IMR-90 (cell line): Measurements from ENCODE around the gene OR5D13. TPM values are rescaled to one million over a fixed set of nuclear protein-coding genes. Genes with fewer than 3 reads are reported as not detected.

Source experiments
- ATAC-seq: fragments of 200-7000 bp; cut with Tn5 transposase; 2 replicates; pipeline ENCODE4 v1.9.1; 2020; ENCODE audit warnings: low read depth, mild to moderate bottlenecking, moderate library complexity
- BruUV-seq: library from RNA; stranded (reverse); fragments of 400-500 nt; replicated peaks from 2 replicates; lab custom pipeline; 2021; lab: Mats Ljungman, UMichigan
- CTCF ChIA-PET: fragments of 300-600 bp; formaldehyde crosslinking; extraction: SDS; loops from one replicate; lab custom pipeline; 2021; ENCODE audit warnings: antibody characterized with exemption; lab: Yijun Ruan, JAX
- POLR2A ChIA-PET: fragments of 300-600 bp; sonication (Branson Sonifier 250); formaldehyde crosslinking; loops from one replicate; lab custom pipeline; 2022; ENCODE audit warnings: antibody characterized with exemption; ENCODE audit not compliant: unreplicated experiment; lab: Charles Lee
- DNase-seq: peaks from one replicate; pipeline ENCODE4 v3.0.0; 2013
- H2AFZ ChIP-seq: replicated peaks from 2 replicates; pipeline ENCODE3; 2013; ENCODE audit warnings: low read length, mild to moderate bottlenecking; ENCODE audit not compliant: poor library complexity
- H2AK5ac ChIP-seq: 2 replicates; pipeline ENCODE4 v1.6.1; 2013; ENCODE audit warnings: low read depth, low read length, inconsistent platforms
- H2AK9ac ChIP-seq: replicated peaks from 2 replicates; pipeline ENCODE3; 2013; ENCODE audit warnings: mild to moderate bottlenecking, low read depth, low read length, moderate library complexity; ENCODE audit not compliant: poor library complexity
- H2BK120ac ChIP-seq: 2 replicates; pipeline ENCODE4 v1.6.1; 2013; ENCODE audit warnings: low read depth, low read length, inconsistent platforms
- H2BK15ac ChIP-seq: 3 replicates; pipeline ENCODE4 v1.6.1; 2013; ENCODE audit warnings: low read depth, low read length, inconsistent platforms
- H2BK20ac ChIP-seq: 2 replicates; pipeline ENCODE4 v1.6.1; 2013; ENCODE audit warnings: low read depth, mild to moderate bottlenecking, inconsistent platforms, low read length, moderate library complexity
- H2BK5ac ChIP-seq: 2 replicates; pipeline ENCODE4 v1.6.1; 2013; ENCODE audit warnings: mild to moderate bottlenecking, low read depth, low read length, inconsistent platforms; ENCODE audit not compliant: poor library complexity, severe bottlenecking
- H3K14ac ChIP-seq: replicated peaks from 2 replicates; pipeline ENCODE4 v1.6.1; 2013; ENCODE audit warnings: low read depth, low read length, inconsistent platforms
- H3K18ac ChIP-seq: 2 replicates; pipeline ENCODE4 v1.6.1; 2013; ENCODE audit warnings: low read depth, low read length, control low read depth
- H3K23ac ChIP-seq: 2 replicates; pipeline ENCODE4 v1.6.1; 2013; ENCODE audit warnings: low read depth, low read length, inconsistent platforms
- H3K27ac ChIP-seq: 2 replicates; pipeline ENCODE4 v1.5.1; 2013; ENCODE audit warnings: mild to moderate bottlenecking, control low read depth, low read length; ENCODE audit not compliant: insufficient read depth
- H3K27me3 ChIP-seq: 2 replicates; pipeline ENCODE4 v1.6.1; 2013; ENCODE audit warnings: low read length; ENCODE audit not compliant: control insufficient read depth, insufficient read depth
- H3K36me3 ChIP-seq: 2 replicates; pipeline ENCODE4 v1.6.1; 2013; ENCODE audit warnings: low read length, mixed read lengths; ENCODE audit not compliant: control insufficient read depth, insufficient read depth
- H3K4ac ChIP-seq: 2 replicates; pipeline ENCODE4 v1.6.1; 2013; ENCODE audit warnings: low read depth, low read length, inconsistent platforms
- H3K4me1 ChIP-seq: 2 replicates; pipeline ENCODE4 v1.6.1; 2013; ENCODE audit warnings: low read length, mixed read lengths; ENCODE audit not compliant: control insufficient read depth, insufficient read depth
- H3K4me2 ChIP-seq: 2 replicates; pipeline ENCODE4 v1.6.1; 2013; ENCODE audit warnings: low read depth, mild to moderate bottlenecking, control low read depth, low read length, moderate library complexity
- H3K4me3 ChIP-seq: 2 replicates; pipeline ENCODE4 v1.5.1; 2013; ENCODE audit warnings: low read depth, mild to moderate bottlenecking, control low read depth, low read length, moderate library complexity; ENCODE audit not compliant: insufficient read depth
- H3K56ac ChIP-seq: 2 replicates; pipeline ENCODE4 v1.6.1; 2013; ENCODE audit warnings: low read length, inconsistent platforms; ENCODE audit not compliant: insufficient read depth; ENCODE audit errors: extremely low read depth
- H3K79me1 ChIP-seq, 2 experiments: 2 replicates each; pipeline ENCODE4 v1.6.1; 2013; ENCODE audit warnings: low read length in 2 of 2, inconsistent platforms in 1 of 2, low read depth in 1 of 2
- H3K9ac ChIP-seq: 2 replicates; pipeline ENCODE4 v1.6.1; 2013; ENCODE audit warnings: low read depth, low read length, control low read depth
- H3K9me1 ChIP-seq: 2 replicates; pipeline ENCODE4 v1.6.1; 2013; ENCODE audit warnings: low read length, inconsistent platforms; ENCODE audit not compliant: insufficient read depth
- H3K9me3 ChIP-seq: 2 replicates; pipeline ENCODE4 v1.6.1; 2013; ENCODE audit warnings: low read length; ENCODE audit not compliant: control insufficient read depth, insufficient read depth
- H4K20me1 ChIP-seq: 2 replicates; pipeline ENCODE4 v1.6.1; 2013; ENCODE audit warnings: low read length, inconsistent platforms; ENCODE audit not compliant: insufficient read depth
- H4K5ac ChIP-seq: 2 replicates; pipeline ENCODE4 v1.6.1; 2013; ENCODE audit warnings: mild to moderate bottlenecking, low read depth, low read length, control low read depth
- H4K8ac ChIP-seq, 2 experiments: 2 replicates each; pipeline ENCODE4 v1.6.1; 2013; ENCODE audit warnings: low read depth in 2 of 2, low read length in 2 of 2, control low read depth in 1 of 2, inconsistent platforms in 1 of 2
- H4K91ac ChIP-seq: 2 replicates; pipeline ENCODE4 v1.6.1; 2013; ENCODE audit warnings: low read depth, low read length, inconsistent platforms; ENCODE audit not compliant: insufficient read depth
- MAFK ChIP-seq: IDR thresholded peaks from 2 replicates; pipeline ENCODE4 v1.6.1; 2012; ENCODE audit warnings: low read depth, low read length, improper control_type of control experiment
- MAZ ChIP-seq: IDR thresholded peaks from 2 replicates; pipeline ENCODE4 v1.6.1; 2012; ENCODE audit warnings: low read depth, mild to moderate bottlenecking, low read length, improper control_type of control experiment, moderate library complexity, borderline replicate concordance
- WGBS, 2 experiments: methylation state at CpG; one replicate each; pipeline versions ENCODE4 v1.1.5 to v1.1.7; 2013; ENCODE audit warnings: missing lambda C conversion rate in 2 of 2; ENCODE audit not compliant: insufficient read length in 1 of 2; ENCODE audit errors: extremely low coverage in 2 of 2; 5-methylcytosine and 5-hydroxymethylcytosine counted together
- dilution Hi-C: fragments of 300-500 bp; cut with HindIII; formaldehyde crosslinking; loops from one replicate; pipeline ENCODE4 v1.14.3; 2018; ENCODE audit warnings: low sequenced_read_pairs; ENCODE audit not compliant: unreplicated experiment
- in situ Hi-C: fragments of 300-500 bp; cut with MboI; formaldehyde crosslinking; loops from 3 replicates; pipeline ENCODE4 v1.14.3; 2019; ENCODE audit warnings: low sequenced_read_pairs, inconsistent platforms, mixed read lengths
- intact Hi-C: fragments of 100-400 bp; cut with micrococcal nuclease; formaldehyde crosslinking; loops from 2 replicates; pipeline ENCODE4 v1.10.0; 2022
- polyA plus RNA-seq, 3 experiments: library from polyadenylated mRNA; depleted of rRNA; stranded (reverse); fragments of >200 nt; gene quantifications; 2 replicates each; pipeline ENCODE4 v1.2.3, GENCODE V29; 2012; ENCODE audit warnings: low replicate concordance in 1 of 3
- total RNA-seq: library from RNA; depleted of rRNA; stranded (reverse); fragments of >200 nt; gene quantifications from 2 replicates; pipeline ENCODE4 v1.2.3, GENCODE V29; 2012

Gene OR5D13
- total and polyA plus RNA-seq, 2 of the 4 experiments (the other 2 are of a cell fraction): not detected

DNA sequence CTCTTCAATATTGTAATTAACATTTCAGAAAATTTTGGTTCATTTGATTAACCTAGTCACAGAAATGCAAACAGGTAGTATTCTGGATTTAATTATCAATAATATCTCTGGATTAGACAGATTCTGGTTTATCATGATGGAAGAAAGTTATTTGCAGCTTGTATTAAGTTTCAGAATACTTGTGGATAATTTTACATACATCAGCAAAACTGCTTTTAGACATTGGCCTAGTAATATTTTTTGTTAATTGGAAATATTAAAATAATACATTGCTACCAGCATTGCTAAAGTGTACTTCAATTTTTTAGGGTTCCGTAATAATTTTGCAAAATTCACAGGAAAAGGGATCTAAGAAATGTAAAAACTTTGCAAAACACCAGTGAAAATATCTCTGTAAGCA is 18.4 kb downstream of the OR5D13 start:
- no peak overlapping the region for H3K56ac ChIP-seq
- no peak overlapping the region for H3K27ac ChIP-seq
- H3K4me3 ChIP-seq: no peak overlapping the region
- dilution Hi-C loops (no loop called here), in situ Hi-C loops (no loop called here), intact Hi-C loops (loop anchor here (10.0 kb wide), 1 partner anchor 47 kb away; no protein-coding TSS in a partner anchor)
- H4K5ac ChIP-seq: no peak overlapping the region
- CTCF ChIA-PET: no interaction called here
- DNase-seq: no peak
- H3K9me1 ChIP-seq: no peaks in the 10 kb centered on the region
- no peak overlapping the region for H2BK15ac ChIP-seq
- H3K27me3 ChIP-seq: no peaks in the 10 kb centered on the region
- H3K9ac ChIP-seq: no peak overlapping the region
- POLR2A ChIA-PET: no interaction called here
- H3K4me1 ChIP-seq: no peaks in the 10 kb centered on the region
- H2AK5ac ChIP-seq: no peak overlapping the region
- H2AK9ac ChIP-seq: no peak overlapping the region
- no peak overlapping the region for H3K18ac ChIP-seq
- H2BK20ac ChIP-seq: no peak overlapping the region
- H3K23ac ChIP-seq: no peak overlapping the region
- BruUV-seq: no TSS peak
- no peaks in the 10 kb centered on the region for H3K36me3 ChIP-seq
- H4K91ac ChIP-seq: no peak overlapping the region
- no peak for ATAC-seq
- TF ChIP-seq MAFK (peak; percentile 63), MAZ (no peak)
- no peak overlapping the region for H2AFZ ChIP-seq
- H3K4me2 ChIP-seq: no peak overlapping the region
- H3K4ac ChIP-seq: no peak overlapping the region
- no peak overlapping the region for H2BK5ac ChIP-seq
- no peaks in the 10 kb centered on the region for H3K79me1 ChIP-seq
- no peak overlapping the region for H4K8ac ChIP-seq
- WGBS, 2 experiments: no CpG with 5 or more reads among the region's 1 CpG
- peaks cover 7% of the 10 kb centered on the region for H3K9me3 ChIP-seq
- H4K20me1 ChIP-seq: no peaks in the 10 kb centered on the region
- H3K14ac ChIP-seq: no peak overlapping the region
- H2BK120ac ChIP-seq: no peak overlapping the region
